Kidney (tissue), 14 donors: ENCODE data around the gene ADARB2. TPM values are rescaled to one million over a fixed set of nuclear protein-coding genes. Genes with fewer than 3 reads are reported as not detected.

ENCODE experiments used
- DNase-seq, 5 donors: peaks; one replicate each; pipeline ENCODE4 v3.0.0-alpha.2; 2013 to 2020
- FAIRE-seq: peaks from 2 replicates; lab custom pipeline; 2012; peaks lifted over from hg19 to GRCh38; lab: Jason Lieb, UNC
- H3K27ac ChIP-seq, 2 donors: one replicate each; pipeline ENCODE4 v1.7.0; 2013; ENCODE audit warnings: low read depth in 2 of 2, low read length in 2 of 2, inconsistent platforms in 1 of 2
- H3K27me3 ChIP-seq: one replicate; pipeline ENCODE4 v1.7.1; 2013; ENCODE audit warnings: low read length, inconsistent platforms; ENCODE audit not compliant: control insufficient read depth, insufficient read depth
- H3K36me3 ChIP-seq, 3 donors: one replicate each; pipeline versions ENCODE4 v1.7.0 to v1.7.1; 2013; ENCODE audit warnings: low read length in 3 of 3, control low read depth in 1 of 3, inconsistent platforms in 1 of 3; ENCODE audit not compliant: insufficient read depth in 3 of 3, control insufficient read depth in 2 of 3
- H3K4me1 ChIP-seq, 3 donors: one replicate each; pipeline versions ENCODE4 v1.7.0 to v1.7.1; 2013; ENCODE audit warnings: low read length in 3 of 3, inconsistent platforms in 1 of 3, low read depth in 1 of 3; ENCODE audit not compliant: control insufficient read depth in 2 of 3, insufficient read depth in 2 of 3
- H3K4me3 ChIP-seq, 3 donors: one replicate each; pipeline versions ENCODE4 v1.7.0 to v1.8.1; 2013; ENCODE audit warnings: low read length in 3 of 3, control low read depth in 1 of 3, inconsistent platforms in 1 of 3
- H3K9ac ChIP-seq, 3 donors: one replicate each; pipeline versions ENCODE4 v1.7.0 to v1.7.1; 2013; ENCODE audit warnings: low read length in 3 of 3, control low read depth in 1 of 3, inconsistent platforms in 1 of 3
- H3K9me3 ChIP-seq, 3 donors: one replicate each; pipeline versions ENCODE4 v1.7.0 to v1.7.1; 2013; ENCODE audit warnings: low read length in 3 of 3, control low read depth in 1 of 3, inconsistent platforms in 1 of 3; ENCODE audit not compliant: control insufficient read depth in 2 of 3, insufficient read depth in 1 of 3
- CTCF ChIP-seq: IDR thresholded peaks from 3 replicates; pipeline ENCODE4 v1.5.1; 2012; ENCODE audit warnings: mild to moderate bottlenecking, moderate library complexity, borderline replicate concordance; ENCODE audit not compliant: insufficient read depth; ENCODE audit errors: extremely low read depth
- intact Hi-C: fragments of 100-400 bp; cut with DNase I; formaldehyde crosslinking; loops from one replicate; pipeline ENCODE4 v1.11.1; 2022
- polyA plus RNA-seq: library from polyadenylated mRNA; stranded (reverse); fragments of 350-450 nt; fragmentation: Illumina TruSeq; extraction: RNeasy Lipid Tissue Mini Kit (QIAGEN cat#74804); gene quantifications from one replicate; pipeline ENCODE4 v1.2.3, GENCODE V29; 2014; ENCODE audit warnings: low read depth, low replicate concordance; ENCODE audit not compliant: insufficient read depth
- total RNA-seq: library from RNA; stranded (reverse); fragmentation: NEBNext Ultra II Directional; extraction: Animal tissue kit (Norgen Biotek cat#: 25700); gene quantifications from one replicate; pipeline ENCODE4 v1.2.1, GENCODE V29; 2021
- donor health status: control.
- donor health status: control.
- donor health status: control.
- donor health status: control.
- donor health status: control.
- donor health status: DM: yes; HTN: yes; CAD: no.
- donor health status: Normal renal cell carcinoma (clear cell type).

The ADARB2 gene
- total and polyA plus RNA-seq, 2 donors from 2014 or later = 1.0 to 1.3 TPM

GRCh38 chr10:1182280-1183032, 554.9 kb downstream of the ADARB2 start:
- no peak for TF ChIP-seq CTCF
- FAIRE-seq = no peak
- Histone ChIP-seq H3K9me3 (no peaks in the 10 kb centered on the region), H3K4me3 (no peak overlapping the region), H3K4me1 (no peaks in the 10 kb centered on the region), H3K36me3 (no peaks in the 10 kb centered on the region), H3K9ac (no peak overlapping the region), H3K27me3 (no peaks in the 10 kb centered on the region), H3K27ac (no peak overlapping the region)
- DNase-seq = peak in 1 of 5 donors; percentile 31
- intact Hi-C loops = no loop called here

- intact Hi-C loops = no loop called here
- no peaks in the 10 kb centered on the region for H3K4me1 ChIP-seq
- DNase-seq (no peak), FAIRE-seq (no peak)
- no peak overlapping the region for H3K4me3 ChIP-seq
- H3K9ac ChIP-seq = no peak overlapping the region
- H3K27me3 ChIP-seq = no peaks in the 10 kb centered on the region
- no peak for TF ChIP-seq CTCF
- H3K27ac ChIP-seq = no peak overlapping the region
- H3K36me3 ChIP-seq = no peaks in the 10 kb centered on the region
- no peaks in the 10 kb centered on the region for H3K9me3 ChIP-seq
These were observed 556.5 kb downstream of the ADARB2 start for GRCh38 chr10:1180836-1181235.

- Histone ChIP-seq H3K4me1 (no peaks in the 10 kb centered on the region), H3K9ac (no peak overlapping the region), H3K4me3 (no peak overlapping the region), H3K9me3 (no peaks in the 10 kb centered on the region), H3K36me3 (no peaks in the 10 kb centered on the region), H3K27ac (no peak overlapping the region), H3K27me3 (no peaks in the 10 kb centered on the region)
- no peak for FAIRE-seq
- TF ChIP-seq CTCF = no peak
- intact Hi-C loops = no loop called here
- DNase-seq = no peak
These were observed 557.1 kb downstream of the ADARB2 start for GRCh38 chr10:1180071-1180730.
